AG10803 (cell line): Measurements from ENCODE around the gene GRID1.

ENCODE experiments used
- DNase-seq: peaks from one replicate; pipeline ENCODE4 v3.0.0; 2010; ENCODE audit warnings: low read depth
- H3K4me3 ChIP-seq: 2 replicates; pipeline ENCODE4 v1.5.1; 2011; ENCODE audit warnings: mild to moderate bottlenecking, low read length, control low read depth
- CTCF ChIP-seq: conservative IDR thresholded peaks from 2 replicates; pipeline ENCODE4 v1.5.1; 2011; ENCODE audit warnings: mild to moderate bottlenecking, low read length, control low read depth, inconsistent platforms

GRID1 gene

DNA sequence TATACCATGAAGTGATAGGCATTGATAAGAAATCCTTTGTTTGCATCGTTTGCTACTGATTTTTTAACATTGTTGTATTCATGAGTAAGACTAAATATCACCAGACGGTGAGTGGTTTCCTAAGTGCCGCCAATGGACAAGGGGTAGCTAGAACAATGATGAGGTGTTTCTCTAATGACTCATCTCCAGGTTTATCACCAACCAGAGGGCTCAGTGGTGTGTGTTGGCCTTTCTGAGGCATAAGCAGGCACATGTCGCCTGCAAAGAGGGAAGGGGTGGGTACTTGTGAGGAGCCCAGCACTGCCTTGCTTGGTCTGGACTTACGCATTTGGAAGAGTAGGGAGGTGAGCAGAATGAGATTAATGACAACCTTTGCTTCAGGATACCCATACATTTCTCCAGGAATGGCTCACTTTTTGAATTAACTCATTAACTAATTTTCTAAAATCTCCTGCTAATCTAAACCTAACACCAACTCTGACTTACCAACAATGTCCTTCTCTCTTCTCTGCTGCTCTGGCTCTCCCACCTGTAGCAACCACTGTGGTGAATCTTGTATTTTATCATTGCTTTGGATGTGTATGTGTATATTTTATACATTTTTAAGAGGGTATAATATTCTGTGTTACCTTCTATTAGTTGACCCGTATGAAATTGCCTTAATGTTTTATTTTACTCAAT, 722.6 kb downstream of the GRID1 start:
- no peak overlapping the region for H3K4me3 ChIP-seq

DNA sequence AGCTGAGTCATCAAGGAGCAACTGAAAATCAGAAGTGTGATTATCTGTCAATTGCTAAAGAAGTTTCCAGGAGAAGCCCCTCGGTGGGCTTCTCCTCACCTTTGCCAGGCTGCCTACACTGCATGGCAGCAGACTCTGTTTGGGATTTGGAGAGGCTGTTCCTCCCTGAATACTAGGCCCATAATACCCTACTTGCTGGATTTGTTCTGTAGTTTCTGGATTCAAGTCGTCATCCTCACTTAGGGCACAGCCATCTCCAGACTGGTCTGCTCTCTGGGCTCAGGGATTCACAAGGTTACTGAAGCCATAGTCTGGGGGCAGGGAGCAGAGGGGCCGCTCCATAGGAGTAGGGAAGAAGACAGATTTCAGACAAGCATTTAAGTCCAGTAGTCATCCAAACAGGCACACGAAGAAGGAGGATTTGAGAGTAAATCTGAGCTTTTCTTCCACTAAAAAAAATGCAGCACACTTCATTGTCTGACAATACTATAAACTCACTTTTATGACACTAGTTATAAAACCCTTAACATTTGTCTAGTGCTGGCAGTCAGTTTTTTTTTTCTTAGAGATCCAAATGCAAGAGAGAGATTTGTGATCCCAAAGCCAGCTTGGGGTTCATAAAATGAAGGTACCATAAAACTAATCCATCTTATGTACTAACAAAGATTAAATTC, 723.3 kb downstream of the GRID1 start:
- TF ChIP-seq CTCF = no peak
- no peak for DNase-seq

More for the DNA sequence above, 722.6 kb downstream of the GRID1 start:
- TF ChIP-seq CTCF = no peak
- DNase-seq = no peak

DNA sequence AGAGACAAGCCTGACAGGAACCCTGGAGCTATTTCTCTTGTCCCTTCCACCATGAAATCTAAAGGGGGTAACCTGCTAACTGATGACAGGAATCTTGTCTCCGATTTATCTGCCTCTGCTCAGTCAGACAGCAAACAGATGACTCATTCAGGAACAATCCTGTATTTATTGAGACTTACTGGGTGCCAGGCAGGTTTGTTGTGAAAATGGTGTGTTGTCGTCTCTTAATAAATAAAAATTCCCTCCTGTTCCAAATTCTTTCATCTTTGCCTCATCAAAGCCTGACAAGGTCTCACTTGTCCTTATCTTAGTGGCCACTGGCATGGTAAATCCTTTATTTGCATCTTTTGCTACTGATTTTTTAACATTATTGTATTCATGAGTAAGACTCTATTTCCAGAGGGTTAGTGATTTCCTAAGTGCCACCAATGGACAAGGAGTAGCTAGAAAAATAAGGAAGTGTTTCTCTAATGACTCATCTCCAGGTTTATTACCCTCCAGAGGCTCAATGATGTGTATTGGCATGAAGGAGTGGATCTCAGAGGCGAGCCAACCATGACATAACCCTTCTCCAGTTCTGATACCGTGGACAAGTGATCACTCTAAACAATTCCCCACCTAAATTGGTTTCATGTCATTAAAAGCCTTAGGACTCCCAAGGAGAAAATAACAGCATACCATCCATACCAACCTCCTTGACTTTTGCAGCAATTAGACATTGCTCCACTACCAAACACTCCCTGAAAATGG, 724.0 kb downstream of the GRID1 start:
- H3K4me3 ChIP-seq = no peak overlapping the region
- DNase-seq = peak; percentile 84
- no peak for TF ChIP-seq CTCF

More for the DNA sequence above, 723.3 kb downstream of the GRID1 start:
- no peak overlapping the region for H3K4me3 ChIP-seq

DNA sequence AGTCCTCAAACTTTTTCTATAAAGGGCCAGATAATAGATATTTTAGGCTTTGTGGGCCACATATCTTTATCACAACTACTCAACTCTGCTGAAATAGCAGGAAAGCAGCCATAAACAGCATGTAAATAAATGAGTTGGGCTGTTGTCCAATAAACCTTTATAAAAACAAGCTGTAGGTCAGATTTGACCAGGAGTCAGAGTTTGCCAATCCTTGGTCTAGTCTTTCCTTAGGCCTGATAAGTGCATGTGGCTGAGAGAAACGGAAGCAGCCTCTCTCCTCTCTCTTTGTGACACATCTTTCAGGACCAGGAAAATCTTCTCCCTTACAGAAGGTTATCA, 724.5 kb downstream of the GRID1 start:
- no peak overlapping the region for H3K4me3 ChIP-seq
- DNase-seq = peak; percentile 27
- TF ChIP-seq CTCF = no peak

- TF ChIP-seq CTCF = no peak
Measured at GRCh38 chr10:85641479-85642009, 725.1 kb downstream of the GRID1 start.

GRCh38 chr10:85638797-85639196, 727.8 kb downstream of the GRID1 start:
- no peak for DNase-seq
- no peak for TF ChIP-seq CTCF
- H3K4me3 ChIP-seq = no peak overlapping the region

More at GRCh38 chr10:85641479-85642009, 725.1 kb downstream of the GRID1 start:
- peak; percentile 35 for DNase-seq
- no peak overlapping the region for H3K4me3 ChIP-seq

GRCh38 chr10:85635650-85636049, 730.9 kb downstream of the GRID1 start:
- no peak for DNase-seq

More at GRCh38 chr10:85635650-85636049, 730.9 kb downstream of the GRID1 start:
- H3K4me3 ChIP-seq = no peak overlapping the region
- no peak for TF ChIP-seq CTCF
